ENCODE results near the gene CKAP5.

The CKAP5 gene

GRCh38 chr11:46695345-46696211, 150.5 kb downstream of the CKAP5 start:
- DNase-seq = no peak

- no peak for DNase-seq
These were observed 151.5 kb downstream of the CKAP5 start for GRCh38 chr11:46694607-46695006.

- no peak for DNase-seq
These were observed 152.0 kb downstream of the CKAP5 start for GRCh38 chr11:46694072-46694471.

- no peak for DNase-seq
These were observed 152.5 kb downstream of the CKAP5 start for GRCh38 chr11:46693597-46694012.

All from CD4-positive, alpha-beta T cell treated with Interleukin-4 for 1 hour (primary cell).